ENCODE data around the gene CACNA2D1.

Gene CACNA2D1

GRCh38 chr7:82331234-82331633 lies 112.3 kb downstream of the CACNA2D1 start:
- DNase-seq: peak; percentile 41

- DNase-seq: no peak
These were observed 112.8 kb downstream of the CACNA2D1 start for GRCh38 chr7:82330706-82331215.

DNA sequence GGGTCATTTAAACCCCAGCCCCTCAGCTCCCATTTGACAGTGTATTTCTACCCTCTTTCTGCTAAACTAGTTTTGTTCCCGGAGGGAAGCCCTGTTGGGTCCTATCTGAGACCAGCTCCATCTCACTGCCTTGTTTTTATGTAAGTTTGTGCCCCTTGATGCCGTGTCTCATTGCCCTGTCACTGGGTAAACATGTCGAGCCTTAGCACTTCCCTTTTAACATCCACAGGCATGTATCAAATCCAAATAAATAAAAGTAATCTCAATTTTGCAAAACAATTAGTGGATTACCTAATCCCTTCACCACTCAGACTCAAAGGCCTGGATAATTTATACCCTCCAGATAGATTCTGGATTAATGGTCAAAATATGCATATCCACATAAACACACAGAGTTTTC lies 115.7 kb downstream of the CACNA2D1 start:
- DNase-seq: no peak

DNA sequence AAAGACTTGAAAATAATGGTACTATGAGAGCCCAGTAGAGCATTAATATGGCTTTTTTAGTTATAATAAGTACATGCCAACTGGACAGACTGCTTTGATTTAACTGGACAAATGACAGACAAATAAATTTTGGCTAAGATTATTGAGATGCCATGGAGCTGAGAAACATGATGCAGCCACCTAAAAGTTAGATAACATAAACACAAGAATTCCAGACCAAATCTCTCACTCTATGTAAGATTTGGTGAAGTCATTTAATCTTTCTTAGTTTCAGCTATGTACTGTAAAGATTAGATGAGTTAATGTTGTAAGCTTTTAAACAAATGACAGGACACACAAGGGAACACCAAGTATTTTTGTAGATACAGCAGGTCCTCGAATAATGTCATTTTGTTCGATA lies 118.2 kb downstream of the CACNA2D1 start:
- no peak for DNase-seq

GRCh38 chr7:82323806-82324205 lies 119.8 kb downstream of the CACNA2D1 start:
- DNase-seq: no peak

DNA sequence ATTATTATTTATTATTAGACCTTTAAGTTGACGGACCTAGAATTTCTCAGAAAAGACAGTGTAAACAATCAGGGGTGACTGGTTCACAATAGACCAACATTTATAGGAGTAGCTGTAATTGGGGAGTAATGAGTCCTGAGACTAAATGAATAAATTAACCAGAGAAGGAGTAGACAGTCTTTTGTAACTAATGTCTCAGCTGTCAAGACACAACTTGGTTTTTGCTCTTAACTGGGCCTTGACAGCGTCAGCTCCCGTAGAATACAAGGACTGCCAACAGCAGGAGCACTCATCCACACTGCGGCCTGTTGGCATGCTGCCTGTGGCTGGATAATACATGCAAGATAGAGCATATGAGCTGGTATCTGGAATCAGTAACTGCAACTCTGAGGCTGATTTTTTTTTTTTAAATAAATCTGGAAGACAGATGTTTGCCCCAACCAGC lies 123.9 kb downstream of the CACNA2D1 start:
- DNase-seq: peak; percentile 85

- DNase-seq: no peak
These were observed 124.8 kb downstream of the CACNA2D1 start for GRCh38 chr7:82318786-82319185.

DNA sequence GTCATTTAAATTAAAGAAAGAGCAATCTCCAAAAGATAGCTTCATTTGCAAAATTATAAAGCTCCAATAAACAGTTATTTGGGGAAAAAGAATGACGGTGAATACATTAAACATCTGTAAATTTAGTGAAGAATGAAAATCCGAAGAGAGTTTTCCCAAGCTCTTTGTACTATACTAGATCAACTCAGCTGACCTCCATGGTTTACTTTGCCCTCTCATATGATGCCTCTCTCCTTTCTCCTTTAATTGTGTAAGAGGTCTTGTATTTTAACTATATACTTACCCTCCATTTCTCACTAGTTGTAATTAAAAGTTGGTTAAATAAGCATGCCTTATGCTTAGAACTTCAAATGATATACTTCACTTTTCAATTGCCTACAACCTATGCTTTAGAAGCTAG lies 125.8 kb downstream of the CACNA2D1 start:
- DNase-seq: no peak

DNA sequence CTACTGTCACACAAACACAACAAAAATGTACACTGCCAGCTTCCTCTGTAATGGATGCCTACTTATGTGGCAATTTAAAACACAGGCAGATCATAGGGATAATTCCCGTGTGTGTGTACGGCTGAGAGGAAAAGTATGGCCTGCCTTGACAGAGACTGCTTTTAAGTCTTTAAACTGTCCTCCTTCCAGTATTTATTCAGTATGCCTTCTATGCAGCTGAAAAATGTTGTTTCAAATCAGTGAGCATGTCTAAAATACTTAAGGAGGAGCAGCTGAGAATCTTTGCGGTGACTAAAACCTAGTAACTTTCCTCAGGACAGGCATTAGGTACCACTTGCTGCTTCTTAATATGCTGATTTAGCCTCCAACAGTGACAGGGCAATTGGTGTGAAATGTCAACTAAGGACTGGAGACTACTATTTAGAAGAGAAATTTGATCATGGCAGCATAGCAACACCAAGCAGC lies 126.3 kb downstream of the CACNA2D1 start:
- no peak for DNase-seq

- DNase-seq: no peak
These were observed 130.3 kb downstream of the CACNA2D1 start for GRCh38 chr7:82313269-82313668.

DNA sequence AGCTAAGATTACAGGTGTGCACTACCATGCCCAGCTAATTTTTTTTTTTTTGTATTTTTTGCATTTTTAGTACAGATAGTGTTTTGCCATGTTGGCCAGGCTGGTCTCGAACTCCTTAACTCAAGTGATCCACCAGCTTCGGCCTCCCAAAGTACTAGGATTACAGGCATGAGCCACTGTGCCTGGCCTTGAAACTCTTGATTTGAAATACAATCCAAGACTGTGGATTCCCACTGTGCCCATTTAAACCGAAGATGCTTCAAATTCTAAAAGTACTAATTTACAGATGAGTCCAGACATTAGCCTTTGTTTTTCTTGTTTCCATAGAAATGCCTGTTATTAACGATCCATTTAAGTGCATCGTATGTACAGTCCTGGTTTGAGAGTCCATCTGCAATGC lies 130.9 kb downstream of the CACNA2D1 start:
- no peak for DNase-seq

GRCh38 chr7:82305347-82306005 lies 138.1 kb downstream of the CACNA2D1 start:
- no peak for DNase-seq

DNA sequence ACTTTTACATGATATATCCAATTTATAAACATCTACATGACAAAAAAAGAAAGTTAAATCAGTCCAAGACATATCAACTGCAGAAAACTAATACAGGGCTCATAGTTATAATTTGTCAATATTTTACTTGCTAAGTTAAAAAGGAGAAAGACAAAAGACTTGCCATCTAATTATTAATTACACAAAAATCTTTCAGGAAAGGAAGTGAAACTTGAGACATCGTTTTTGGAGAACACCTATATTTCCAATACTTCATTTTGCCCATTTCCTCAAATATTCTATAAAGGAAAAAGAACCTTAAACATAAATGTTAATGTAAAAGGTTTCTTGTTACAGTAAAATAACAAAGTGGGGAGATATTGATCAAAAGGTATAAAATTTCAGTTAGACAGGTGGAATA lies 148.7 kb downstream of the CACNA2D1 start:
- no peak for DNase-seq

DNA sequence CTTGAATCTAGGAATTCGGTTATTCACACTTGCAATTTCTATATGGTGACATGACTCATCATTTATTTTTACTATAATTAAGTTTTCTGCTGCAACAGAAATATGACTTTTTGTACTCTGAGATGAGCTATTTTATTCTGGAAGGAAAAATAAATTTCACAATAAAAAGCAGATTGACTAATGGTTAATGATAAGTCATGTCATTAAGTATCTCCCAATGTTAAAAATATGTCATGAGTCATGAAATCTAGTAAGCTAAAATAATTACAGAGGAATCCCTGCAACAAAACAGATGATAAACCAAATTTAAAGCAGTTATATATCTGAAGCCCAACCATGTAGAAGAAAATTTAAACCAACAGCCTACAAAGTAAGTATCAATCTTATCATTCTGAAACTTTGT lies 149.2 kb downstream of the CACNA2D1 start:
- no peak for DNase-seq

GRCh38 chr7:82293467-82293866 lies 150.1 kb downstream of the CACNA2D1 start:
- no peak for DNase-seq

DNA sequence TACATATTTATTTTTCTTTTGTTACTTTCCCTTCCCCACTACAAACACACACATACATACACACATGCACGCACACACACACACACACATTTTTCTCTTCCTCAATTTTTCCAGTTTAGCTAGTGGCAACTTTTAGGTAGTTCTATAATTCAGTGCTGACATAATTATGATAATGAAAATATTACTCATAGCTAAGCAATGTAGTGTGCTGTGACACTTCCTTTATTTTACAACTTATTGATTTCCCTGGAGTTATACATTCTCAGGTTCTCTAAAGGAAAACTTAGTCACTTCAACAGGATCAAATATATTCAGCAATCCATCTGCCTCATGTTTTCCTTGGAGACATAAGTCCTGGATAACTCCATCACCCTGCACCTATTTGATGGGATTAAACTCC lies 151.6 kb downstream of the CACNA2D1 start:
- no peak for DNase-seq

GRCh38 chr7:82289889-82290288 lies 153.7 kb downstream of the CACNA2D1 start:
- no peak for DNase-seq

- DNase-seq: no peak
These were observed 154.4 kb downstream of the CACNA2D1 start for GRCh38 chr7:82289152-82289535.

- DNase-seq: no peak
These were observed 156.8 kb downstream of the CACNA2D1 start for GRCh38 chr7:82286798-82287140.

DNA sequence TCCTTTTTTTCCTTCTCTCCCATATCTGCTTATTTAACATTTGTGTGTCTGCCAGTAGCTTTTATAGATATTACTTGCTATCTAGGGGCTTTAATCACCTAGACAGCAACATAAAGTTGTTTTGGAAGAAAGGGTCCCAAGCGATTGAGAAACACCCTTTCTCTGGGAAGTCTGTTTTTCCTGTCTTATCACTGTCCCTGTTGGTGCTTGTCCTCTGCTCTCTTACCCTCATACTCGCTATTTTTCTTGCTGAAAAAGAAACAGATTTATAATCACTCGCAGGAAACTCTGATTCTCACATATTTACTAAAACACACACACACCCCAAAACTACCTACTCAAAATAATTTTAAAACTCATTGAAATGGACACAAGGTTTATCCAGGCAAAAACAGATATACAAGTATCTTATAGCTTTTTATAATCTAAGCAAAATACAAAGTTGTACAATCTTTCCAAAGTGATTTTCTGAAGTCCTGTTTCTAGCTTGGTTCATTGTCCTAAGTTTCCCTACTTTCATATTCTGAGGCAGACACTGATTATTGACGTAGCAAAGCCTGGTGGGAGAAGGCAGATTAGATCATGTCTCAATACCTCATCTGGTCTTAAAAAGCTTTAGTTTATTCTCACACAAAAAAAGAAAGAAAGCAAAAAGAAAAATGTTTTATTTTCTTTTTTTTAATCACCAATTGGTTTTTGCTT lies 157.3 kb downstream of the CACNA2D1 start:
- no peak for DNase-seq

GRCh38 chr7:82284936-82285519 lies 158.5 kb downstream of the CACNA2D1 start:
- no peak for DNase-seq

- no peak for DNase-seq
These were observed 168.2 kb downstream of the CACNA2D1 start for GRCh38 chr7:82275342-82275741.

DNA sequence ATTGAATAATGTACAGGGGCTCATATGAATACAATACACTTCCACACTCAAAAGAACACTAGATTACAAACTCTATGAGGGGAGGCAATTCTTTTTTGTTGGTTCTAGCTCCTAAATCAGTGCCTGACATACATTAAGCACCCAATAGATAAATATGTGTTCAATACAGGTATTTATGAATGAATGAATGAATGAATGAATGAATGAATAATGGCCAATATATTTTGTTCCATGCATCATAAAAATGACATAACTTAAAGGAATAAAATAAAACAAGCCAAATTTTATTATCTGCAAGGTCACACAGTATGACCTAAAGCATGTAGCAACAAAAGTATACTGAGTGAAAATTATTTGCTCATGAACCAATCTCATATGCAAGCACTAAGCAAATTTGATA lies 168.9 kb downstream of the CACNA2D1 start:
- DNase-seq: no peak

DNA sequence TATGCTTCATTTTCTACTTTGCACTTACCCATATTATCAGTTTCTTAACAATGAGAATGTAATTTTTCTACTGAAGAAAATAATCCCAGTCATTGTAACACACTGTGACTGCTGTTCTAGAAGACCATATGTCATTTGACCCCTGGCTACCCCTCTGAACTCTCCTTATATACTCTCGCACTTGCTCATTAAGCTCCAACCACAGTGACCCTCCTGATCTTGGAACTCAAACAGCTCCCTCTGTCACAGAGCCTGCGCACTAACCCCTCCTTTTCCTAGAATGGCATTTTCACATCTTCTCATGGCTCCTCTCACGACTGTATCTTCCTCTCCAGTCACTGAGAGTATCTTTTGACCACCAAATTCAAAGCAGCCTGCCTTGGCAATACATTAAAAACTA lies 169.7 kb downstream of the CACNA2D1 start:
- DNase-seq: peak; percentile 31

Measured in NCI-H524 treated with DMSO at 0.1 percent for 48 hours (cell line).